ENCODE measurements around the gene PSMD11.
"Not testable (repeated sequence)": the region's sequence is repeated elsewhere in the genome, so short reads cannot be mapped to it uniquely, and the experiment has no call there.

The PSMD11 gene

GRCh38 chr17:32444301-32445073, at the start of gene PSMD11:
PSMD11 (plus strand) TSS chr17:32444510; CDS start chr17:32444524, 14 bp downstream.
- DNase-seq = peak; percentile 93 to 98

GRCh38 chr17:32396343-32396742, 48.0 kb upstream of the PSMD11 start:
- no peak for DNase-seq

DNA sequence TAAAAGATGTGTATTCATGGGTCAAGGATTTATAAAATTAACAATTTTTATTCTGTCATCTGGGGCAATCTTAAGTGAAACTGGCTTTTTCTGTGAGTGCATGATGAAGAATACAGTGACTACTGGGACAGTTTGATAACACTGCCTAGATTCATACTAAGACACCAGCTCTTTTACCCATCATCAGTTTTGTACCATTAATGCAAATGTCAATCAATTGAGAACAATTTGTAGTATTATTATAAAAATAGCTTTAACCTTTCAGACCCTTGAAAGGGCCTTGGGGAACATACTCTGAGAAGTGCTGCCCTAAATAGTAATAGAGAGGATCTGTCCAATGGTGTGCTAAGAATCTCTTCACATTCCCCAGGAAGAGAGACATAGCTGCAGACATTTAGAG, 45.4 kb upstream of the PSMD11 start:
- DNase-seq = no peak

DNA sequence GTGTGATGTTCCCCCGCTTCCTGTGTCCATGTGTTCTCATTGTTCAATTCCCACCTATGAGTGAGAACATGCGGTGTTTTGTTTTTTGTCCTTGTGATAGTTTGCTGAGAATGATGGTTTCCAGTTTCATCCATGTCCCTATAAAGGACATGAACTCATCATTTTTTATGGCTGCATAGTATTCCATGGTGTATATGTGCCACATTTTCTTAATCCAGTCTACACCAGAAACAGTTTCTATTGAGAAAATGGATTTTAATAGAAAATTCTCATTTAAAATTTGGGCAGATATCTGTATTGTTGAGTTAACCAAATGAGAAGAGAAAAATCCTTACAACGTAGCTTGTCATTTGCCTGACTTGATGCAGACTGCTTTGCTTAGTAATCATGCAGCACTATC, 34.2 kb upstream of the PSMD11 start:
- not testable (repeated sequence) for DNase-seq

GRCh38 chr17:32426894-32427293, 17.4 kb upstream of the PSMD11 start:
- no peak for DNase-seq

- DNase-seq = no peak
Observed at GRCh38 chr17:32429598-32429997, 14.7 kb upstream of the PSMD11 start.

DNA sequence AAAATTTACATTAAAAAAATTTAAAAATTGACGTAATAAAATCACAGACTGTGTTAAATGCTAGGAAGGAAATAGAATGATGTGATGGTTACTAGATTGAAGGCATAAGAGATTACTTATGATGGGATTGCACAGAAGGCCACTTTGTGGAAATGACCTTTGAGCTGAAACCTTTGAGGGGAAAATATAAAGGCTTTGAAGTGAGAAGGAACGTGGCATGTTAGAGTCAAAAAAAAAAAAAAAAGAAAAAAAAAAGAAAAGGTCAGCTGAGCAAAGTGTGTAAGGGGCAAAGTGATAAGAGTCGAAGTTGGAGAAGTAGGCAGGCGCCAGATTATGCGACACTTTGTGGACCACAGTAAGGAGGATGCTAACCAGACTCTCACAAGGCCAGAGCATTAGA, 3.6 kb upstream of the PSMD11 start:
- no peak for DNase-seq

DNA sequence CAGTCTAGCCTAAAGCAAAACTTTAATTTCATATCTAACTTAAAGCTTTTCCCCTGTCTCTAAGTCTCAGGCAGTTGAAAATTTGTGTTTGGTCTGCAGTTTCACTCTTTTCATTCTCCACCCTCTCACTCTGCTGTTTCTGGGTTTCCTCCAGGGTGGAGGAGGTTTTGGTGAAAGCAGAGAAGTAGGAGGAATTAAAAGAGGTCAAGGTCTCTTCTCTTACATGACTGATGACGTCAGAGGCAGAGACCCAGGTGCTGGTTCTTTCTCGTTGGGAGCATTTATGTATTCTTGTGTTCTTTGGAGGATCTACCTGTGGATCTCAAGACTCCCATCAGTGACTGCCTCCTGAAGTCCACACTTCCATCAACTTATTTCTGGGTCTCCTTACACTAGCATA, 2.4 kb upstream of the PSMD11 start:
- DNase-seq = no peak

DNA sequence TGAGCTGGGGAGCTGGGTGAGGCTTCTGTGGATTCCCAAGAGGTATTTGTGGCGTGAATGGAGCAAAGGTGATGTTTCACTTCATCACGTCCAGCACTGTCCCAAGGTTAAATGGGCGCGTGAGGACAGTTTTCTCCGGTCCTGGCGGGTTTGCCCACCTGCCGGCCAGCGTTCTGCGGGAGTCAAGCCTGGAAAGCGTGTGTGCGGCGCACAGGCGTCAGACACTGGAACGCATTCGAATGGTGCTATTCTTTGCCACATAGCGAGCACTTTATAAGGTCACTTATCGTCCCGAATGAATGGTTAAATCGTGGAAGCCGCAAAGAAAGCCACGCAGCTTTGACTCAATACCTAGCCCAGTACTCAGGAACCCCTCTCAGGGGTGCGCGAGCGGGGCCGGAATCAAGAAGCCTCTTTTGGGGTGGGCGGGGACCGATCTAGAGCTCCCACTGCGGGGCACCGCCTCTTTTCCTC, 446 bp upstream of the PSMD11 start:
- peak in 1 of 2 experiments; percentile 57 for DNase-seq

DNA sequence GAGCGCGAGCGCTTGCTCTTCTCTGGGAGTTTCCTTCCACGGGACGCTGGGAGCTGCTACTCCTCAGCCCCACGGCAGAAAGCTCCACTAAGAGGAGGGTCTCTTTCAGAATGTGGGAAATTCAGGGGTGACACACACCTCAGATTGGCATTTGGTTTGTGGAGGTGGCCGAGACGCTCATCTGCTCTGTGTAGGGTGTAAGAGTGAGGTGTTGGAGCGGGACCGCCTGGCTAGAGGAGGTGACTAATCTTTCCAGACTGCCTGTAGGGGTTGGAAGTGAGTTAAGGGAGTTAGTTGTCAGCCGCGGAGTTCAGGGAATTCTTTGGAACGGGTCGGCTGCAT, 735 bp downstream of the PSMD11 start:
- DNase-seq = no peak

DNA sequence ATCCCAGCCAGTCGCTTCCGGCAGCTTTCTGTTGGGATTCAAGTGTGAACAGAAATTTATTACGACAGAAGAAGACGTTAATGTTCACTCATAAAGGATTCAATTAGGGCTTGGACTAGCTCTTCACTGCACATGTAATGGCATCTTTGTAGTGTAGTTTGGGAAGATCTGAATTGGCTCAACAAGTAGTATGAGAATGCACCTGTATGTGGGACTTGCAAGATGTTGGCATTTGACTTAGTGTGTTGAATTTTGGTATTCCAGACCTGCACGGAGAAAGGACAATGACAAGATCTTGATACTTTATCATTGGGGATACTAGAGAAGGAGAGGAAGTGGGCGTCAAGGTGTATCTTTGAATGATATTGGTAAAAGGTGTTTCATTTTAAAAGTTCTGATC, 1.2 kb downstream of the PSMD11 start:
- DNase-seq = no peak

GRCh38 chr17:32445971-32446370, 1.7 kb downstream of the PSMD11 start:
- DNase-seq = no peak

- DNase-seq = no peak
Observed at GRCh38 chr17:32446949-32447348, 2.6 kb downstream of the PSMD11 start.

GRCh38 chr17:32449963-32450362, 5.7 kb downstream of the PSMD11 start:
- no peak for DNase-seq

DNA sequence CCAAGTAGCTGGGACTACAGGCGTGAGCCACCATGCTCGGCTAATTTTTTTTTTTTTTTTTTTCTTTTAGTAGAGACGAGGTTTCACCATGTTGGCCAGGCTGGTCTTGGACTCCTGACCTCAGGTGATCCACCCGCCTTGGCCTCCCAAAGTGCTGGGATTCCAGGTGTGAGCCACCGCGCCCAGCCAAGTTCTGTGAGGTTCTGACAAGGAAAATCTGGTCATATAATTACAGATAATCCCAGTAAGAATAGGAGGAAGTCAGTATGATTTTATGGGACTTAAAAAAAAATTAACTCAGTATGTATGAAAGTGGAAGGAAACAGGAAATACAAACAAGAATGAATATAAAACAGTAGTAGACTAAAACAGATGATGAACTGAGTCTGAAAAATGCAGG, 6.1 kb downstream of the PSMD11 start:
- DNase-seq = not testable (repeated sequence)

DNA sequence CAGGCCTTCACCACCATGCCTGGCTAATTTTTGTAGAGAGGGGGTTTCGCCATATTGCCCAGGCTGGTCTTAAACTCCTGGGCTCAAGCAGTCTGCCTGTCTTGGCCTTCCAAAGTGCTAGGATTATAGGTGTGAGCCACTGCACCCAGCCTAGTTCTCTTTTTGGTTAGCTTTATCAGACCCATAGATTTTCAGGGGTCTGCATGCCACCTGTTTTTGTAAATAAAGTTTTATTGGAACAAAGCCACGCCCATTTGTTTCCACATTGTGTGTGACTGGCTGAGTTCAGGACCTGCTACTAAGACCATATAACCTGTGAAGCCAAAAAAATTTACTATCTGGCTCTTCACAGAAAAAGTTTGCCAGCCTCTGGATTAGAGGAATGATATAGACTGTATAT, 7.6 kb downstream of the PSMD11 start:
- no peak for DNase-seq

DNA sequence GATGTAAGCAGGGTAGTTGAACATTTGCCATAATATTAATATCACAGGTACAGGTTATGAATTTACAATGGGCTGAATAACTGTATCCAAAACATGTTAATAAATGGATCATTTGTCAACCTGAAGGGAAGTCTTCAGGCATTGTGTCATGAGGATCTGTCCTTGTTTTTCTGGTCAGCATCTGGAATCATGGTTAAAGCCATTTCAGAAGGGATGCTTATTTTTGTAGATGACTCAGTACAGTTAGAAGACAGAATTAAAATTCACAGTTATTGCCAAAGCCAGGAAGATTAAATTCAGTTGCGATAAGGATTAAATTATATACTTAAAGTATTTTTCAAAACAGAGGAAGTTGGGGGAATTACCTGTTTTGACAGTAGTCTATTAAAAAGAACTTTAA, 8.0 kb downstream of the PSMD11 start:
- DNase-seq = no peak

DNA sequence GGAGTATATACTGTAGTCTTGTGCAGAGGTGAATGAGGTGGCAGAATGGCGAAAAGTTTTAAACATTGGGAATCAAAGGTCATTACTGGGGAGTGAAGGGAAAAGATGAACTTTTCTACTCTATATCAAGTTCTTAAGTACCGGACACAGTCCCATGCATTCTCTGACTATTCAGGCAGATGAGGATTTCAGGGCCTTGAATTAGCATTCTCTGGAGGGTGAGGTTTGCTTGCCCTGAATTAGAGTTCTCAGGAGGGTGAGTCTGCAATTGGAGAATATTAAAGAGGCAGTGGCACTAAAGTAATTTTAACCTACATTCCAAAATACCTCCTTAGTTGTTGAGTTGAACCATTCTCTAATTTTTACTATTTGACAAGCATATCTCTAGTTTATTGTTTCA, 9.1 kb downstream of the PSMD11 start:
- no peak for DNase-seq

DNA sequence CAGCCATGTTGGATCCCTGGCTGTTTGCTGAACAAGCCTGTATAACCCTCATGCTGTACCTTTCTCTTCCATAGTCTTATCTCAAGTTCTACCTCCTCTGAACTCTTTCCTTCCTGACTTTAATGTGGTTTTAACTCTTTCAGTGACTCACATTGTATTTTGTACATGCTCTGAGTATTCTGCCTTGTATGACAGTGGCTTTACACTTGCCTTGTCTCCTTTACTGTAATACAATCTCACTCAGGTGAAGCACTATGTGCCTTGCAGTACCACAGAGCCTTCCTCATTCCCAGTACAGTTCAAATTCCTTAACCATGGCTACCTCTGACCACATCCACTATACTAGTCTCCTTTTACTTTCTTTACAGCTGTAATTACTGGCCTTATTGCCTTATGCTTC, 14.1 kb downstream of the PSMD11 start:
- DNase-seq = no peak

GRCh38 chr17:32460054-32460453, 15.7 kb downstream of the PSMD11 start:
- DNase-seq = no peak

- DNase-seq = no peak
Observed at GRCh38 chr17:32461498-32461852, 17.2 kb downstream of the PSMD11 start.

DNA sequence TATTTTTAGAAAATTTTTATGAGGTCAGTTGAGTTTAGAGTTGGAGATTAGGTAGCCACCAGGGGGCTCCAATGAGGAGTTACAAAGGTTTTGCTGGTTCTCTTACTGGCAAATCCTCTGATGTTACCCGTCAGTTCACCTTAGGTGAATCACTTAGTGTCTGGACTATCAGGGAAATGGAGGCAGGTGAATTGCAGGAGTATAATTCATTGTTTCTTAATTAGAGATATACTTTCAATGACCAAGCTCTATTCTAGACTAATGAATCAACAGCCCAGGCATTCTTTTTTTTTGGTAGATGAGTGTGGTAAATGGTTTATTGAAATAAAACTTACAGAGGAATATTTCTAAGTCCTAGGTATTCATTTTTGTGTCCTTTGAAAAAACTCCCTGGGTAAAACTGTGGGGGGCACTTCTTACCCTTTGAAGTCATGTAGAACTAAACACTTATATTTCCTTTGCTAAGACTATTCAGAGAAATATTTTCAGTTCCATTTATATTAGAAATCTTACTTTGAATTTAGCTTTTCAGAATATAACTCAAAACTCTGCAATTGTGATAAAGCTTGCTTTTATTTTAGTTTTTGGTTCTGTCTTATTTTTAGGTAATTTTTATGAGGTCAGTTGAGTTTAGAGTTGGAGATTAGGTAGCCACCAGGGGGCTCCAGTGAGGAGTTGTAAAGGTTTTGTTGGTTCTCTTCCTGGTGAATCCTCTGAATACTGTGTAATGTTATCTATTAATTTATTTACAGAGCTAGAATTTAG, 17.7 kb downstream of the PSMD11 start:
- DNase-seq = peak in 1 of 2 experiments; percentile 26

- DNase-seq = no peak
Observed at GRCh38 chr17:32463304-32463703, 19.0 kb downstream of the PSMD11 start.

DNA sequence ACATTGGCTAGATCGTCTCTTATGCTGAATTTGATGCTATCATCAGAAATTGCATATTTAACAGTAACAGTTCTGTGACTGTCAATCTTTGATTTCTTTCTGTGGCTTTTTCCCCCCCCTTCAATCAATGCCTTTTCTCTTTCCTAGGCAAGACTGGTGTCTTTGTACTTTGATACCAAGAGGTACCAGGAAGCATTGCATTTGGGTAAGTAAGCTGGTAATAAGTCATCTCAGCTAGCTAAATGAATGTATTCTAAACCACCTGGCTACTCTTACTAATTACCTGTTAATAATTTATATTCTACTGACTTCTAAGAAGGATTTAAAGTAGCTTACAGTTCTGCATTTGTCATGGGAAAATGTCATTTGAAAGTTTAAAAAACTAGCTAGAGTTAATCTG, 20.1 kb downstream of the PSMD11 start:
- DNase-seq = no peak

GRCh38 chr17:32467949-32468348, 23.6 kb downstream of the PSMD11 start:
- no peak for DNase-seq

Data from NCI-H1930 (cell line).